T-helper 1 cell treated with Interleukin-12 subunit alpha and Interleukin-12 subunit beta and Interleukin-4 antibody, amounts not matched to agents 30 μg/mL and 1 μg/mL, for 36 hours (primary cell): ENCODE results near the gene EIF2S1.
"Not testable (repeated sequence)": the region's sequence is repeated elsewhere in the genome, so short reads cannot be mapped to it uniquely, and the experiment has no call there.

Experiments used
- H3K27ac Mint-ChIP-seq: one replicate; pipeline ENCODE4 v1.8.0; 2021; ENCODE audit warnings: mild to moderate bottlenecking, mixed read lengths
- H3K27me3 Mint-ChIP-seq: one replicate; pipeline ENCODE4 v1.8.0; 2021; ENCODE audit warnings: low read depth, mixed read lengths
- H3K36me3 Mint-ChIP-seq: one replicate; pipeline ENCODE4 v1.8.0; 2021; ENCODE audit warnings: low read depth, mixed read lengths
- H3K4me1 Mint-ChIP-seq: one replicate; pipeline ENCODE4 v1.8.0; 2021; ENCODE audit warnings: low read depth, mixed read lengths
- H3K4me3 Mint-ChIP-seq: one replicate; pipeline ENCODE4 v1.8.0; 2021; ENCODE audit warnings: mild to moderate bottlenecking, moderate library complexity, mixed read lengths
- H3K9me3 Mint-ChIP-seq: one replicate; pipeline ENCODE4 v1.8.0; 2021; ENCODE audit warnings: mixed read lengths

Gene EIF2S1

GRCh38 chr14:67391268-67391667, 31.1 kb downstream of the EIF2S1 start:
- no peaks in the 10 kb centered on the region for H3K9me3 Mint-ChIP-seq

GRCh38 chr14:67392123-67392522, 32.0 kb downstream of the EIF2S1 start:
- H3K9me3 Mint-ChIP-seq, result no peaks in the 10 kb centered on the region
- no peaks in the 10 kb centered on the region for H3K27me3 Mint-ChIP-seq
- no peak overlapping the region for H3K27ac Mint-ChIP-seq
- peaks cover 3% of the 10 kb centered on the region for H3K4me1 Mint-ChIP-seq
- no peak overlapping the region for H3K4me3 Mint-ChIP-seq
- H3K36me3 Mint-ChIP-seq, result no peaks in the 10 kb centered on the region

More at GRCh38 chr14:67391268-67391667, 31.1 kb downstream of the EIF2S1 start:
- H3K27me3 Mint-ChIP-seq, result no peaks in the 10 kb centered on the region
- H3K4me1 Mint-ChIP-seq, result peaks cover 3% of the 10 kb centered on the region
- no peak overlapping the region for H3K27ac Mint-ChIP-seq
- peaks cover 4% of the 10 kb centered on the region for H3K36me3 Mint-ChIP-seq
- H3K4me3 Mint-ChIP-seq, result no peak overlapping the region

GRCh38 chr14:67392800-67393199, 32.7 kb downstream of the EIF2S1 start:
- Mint-ChIP-seq H3K36me3 (no peaks in the 10 kb centered on the region), H3K27ac (no peak overlapping the region), H3K9me3 (no peaks in the 10 kb centered on the region), H3K4me3 (no peak overlapping the region), H3K4me1 (peaks cover 3% of the 10 kb centered on the region), H3K27me3 (no peaks in the 10 kb centered on the region)

- Mint-ChIP-seq H3K4me1 (peaks cover 3% of the 10 kb centered on the region), H3K9me3 (no peaks in the 10 kb centered on the region), H3K27me3 (peaks cover 5% of the 10 kb centered on the region), H3K27ac (no peak overlapping the region), H3K36me3 (no peaks in the 10 kb centered on the region), H3K4me3 (no peak overlapping the region)
These were observed 33.6 kb downstream of the EIF2S1 start for GRCh38 chr14:67393689-67394088.

GRCh38 chr14:67395086-67395875, 35.2 kb downstream of the EIF2S1 start:
- Mint-ChIP-seq H3K9me3 (no peaks in the 10 kb centered on the region), H3K27me3 (peaks cover 5% of the 10 kb centered on the region), H3K36me3 (no peaks in the 10 kb centered on the region), H3K27ac (no peak overlapping the region), H3K4me3 (no peak overlapping the region), H3K4me1 (peaks cover 3% of the 10 kb centered on the region)

- no peak overlapping the region for H3K4me3 Mint-ChIP-seq
- no peaks in the 10 kb centered on the region for H3K36me3 Mint-ChIP-seq
- H3K27ac Mint-ChIP-seq, result no peak overlapping the region
- no peaks in the 10 kb centered on the region for H3K9me3 Mint-ChIP-seq
- peaks cover 1% of the 10 kb centered on the region for H3K4me1 Mint-ChIP-seq
- peaks cover 5% of the 10 kb centered on the region for H3K27me3 Mint-ChIP-seq
These were observed 35.7 kb downstream of the EIF2S1 start for GRCh38 chr14:67395876-67396189.

- no peaks in the 10 kb centered on the region for H3K9me3 Mint-ChIP-seq
- no peak overlapping the region for H3K4me3 Mint-ChIP-seq
- no peaks in the 10 kb centered on the region for H3K4me1 Mint-ChIP-seq
- H3K27me3 Mint-ChIP-seq, result peaks cover 5% of the 10 kb centered on the region
- H3K27ac Mint-ChIP-seq, result no peak overlapping the region
- no peaks in the 10 kb centered on the region for H3K36me3 Mint-ChIP-seq
These were observed 36.3 kb downstream of the EIF2S1 start for GRCh38 chr14:67396381-67396970.

- H3K27ac Mint-ChIP-seq, result no peak overlapping the region
- H3K4me1 Mint-ChIP-seq, result no peaks in the 10 kb centered on the region
- no peak overlapping the region for H3K4me3 Mint-ChIP-seq
- no peaks in the 10 kb centered on the region for H3K9me3 Mint-ChIP-seq
- H3K36me3 Mint-ChIP-seq, result no peaks in the 10 kb centered on the region
- H3K27me3 Mint-ChIP-seq, result peaks cover 5% of the 10 kb centered on the region
These were observed 37.4 kb downstream of the EIF2S1 start for GRCh38 chr14:67397536-67397935.

- H3K36me3 Mint-ChIP-seq, result no peaks in the 10 kb centered on the region
- H3K4me3 Mint-ChIP-seq, result no peak overlapping the region
- H3K4me1 Mint-ChIP-seq, result no peaks in the 10 kb centered on the region
- H3K27ac Mint-ChIP-seq, result no peak overlapping the region
- no peaks in the 10 kb centered on the region for H3K9me3 Mint-ChIP-seq
- H3K27me3 Mint-ChIP-seq, result peaks cover 5% of the 10 kb centered on the region
These were observed 40.3 kb downstream of the EIF2S1 start for GRCh38 chr14:67400434-67400833.

- Mint-ChIP-seq H3K9me3 (no peaks in the 10 kb centered on the region), H3K27ac (no peak overlapping the region), H3K27me3 (no peaks in the 10 kb centered on the region), H3K36me3 (no peaks in the 10 kb centered on the region), H3K4me3 (no peak overlapping the region), H3K4me1 (no peaks in the 10 kb centered on the region)
These were observed 45.6 kb downstream of the EIF2S1 start for GRCh38 chr14:67405771-67406170.

GRCh38 chr14:67408122-67408801, 48.1 kb downstream of the EIF2S1 start:
- not testable (repeated sequence) for H3K27ac Mint-ChIP-seq, H3K36me3 Mint-ChIP-seq, H3K9me3 Mint-ChIP-seq, H3K4me1 Mint-ChIP-seq, H3K4me3 Mint-ChIP-seq
- H3K27me3 Mint-ChIP-seq, result peaks cover 11% of the 10 kb centered on the region

GRCh38 chr14:67409461-67409860, 49.3 kb downstream of the EIF2S1 start:
- H3K9me3 Mint-ChIP-seq, result no peaks in the 10 kb centered on the region
- no peaks in the 10 kb centered on the region for H3K36me3 Mint-ChIP-seq
- peaks cover 4% of the 10 kb centered on the region for H3K4me1 Mint-ChIP-seq
- H3K4me3 Mint-ChIP-seq, result no peak overlapping the region
- no peak overlapping the region for H3K27ac Mint-ChIP-seq
- peaks cover 11% of the 10 kb centered on the region for H3K27me3 Mint-ChIP-seq

- Mint-ChIP-seq H3K27ac (no peak overlapping the region), H3K36me3 (no peaks in the 10 kb centered on the region), H3K27me3 (peaks cover 11% of the 10 kb centered on the region), H3K9me3 (no peaks in the 10 kb centered on the region), H3K4me1 (peaks cover 4% of the 10 kb centered on the region), H3K4me3 (no peak overlapping the region)
These were observed 50.2 kb downstream of the EIF2S1 start for GRCh38 chr14:67410313-67410712.

- Mint-ChIP-seq H3K4me3 (no peak overlapping the region), H3K9me3 (no peaks in the 10 kb centered on the region), H3K27me3 (peaks cover 15% of the 10 kb centered on the region)
These were observed 51.2 kb downstream of the EIF2S1 start for GRCh38 chr14:67411370-67411769.

GRCh38 chr14:67411820-67412421, 51.8 kb downstream of the EIF2S1 start, which contains the start of gene PLEK2:
PLEK2 (minus strand) TSS chr14:67412165; CDS start chr14:67412059, 106 bp downstream.
- H3K36me3 Mint-ChIP-seq, result no peaks in the 10 kb centered on the region
- peaks cover 15% of the 10 kb centered on the region for H3K27me3 Mint-ChIP-seq
- no peaks in the 10 kb centered on the region for H3K9me3 Mint-ChIP-seq
- peaks cover 4% of the 10 kb centered on the region for H3K4me1 Mint-ChIP-seq
- H3K4me3 Mint-ChIP-seq, result peak within 1 kb of the TSS; percentile 48
- no peak within 1 kb of the TSS for H3K27ac Mint-ChIP-seq

More at GRCh38 chr14:67411370-67411769, 51.2 kb downstream of the EIF2S1 start:
- H3K36me3 Mint-ChIP-seq, result no peaks in the 10 kb centered on the region
- peaks cover 4% of the 10 kb centered on the region for H3K4me1 Mint-ChIP-seq
- H3K27ac Mint-ChIP-seq, result no peak overlapping the region
